ENCODE measurements around the gene GID4. TPM values are rescaled to one million over a fixed set of nuclear protein-coding genes. Genes with fewer than 3 reads are reported as not detected.
A peak's percentile ranks its signal among the peaks of the same experiment; 100 is the strongest.

GID4 gene
- total and polyA plus RNA-seq, 9 of the 15 experiments (the other 6 are each of a cell fraction or from before 2014, with no cell fraction given), result 1.2 to 6.4 (median 3.7) TPM

GRCh38 chr17:18025241-18025944 lies 13.8 kb upstream of the GID4 start:
- intact Hi-C loops (cut with micrococcal nuclease) (no loop called here), in situ Hi-C loops (cut with MboI) (loop anchor here (5.0 kb wide), 1 partner anchor 143 kb away; no protein-coding TSS in a partner anchor)
- no peak for TF ChIP-seq ZNF311 (CRISPR knock-in tag; IDR thresholded peaks at IDR 0.05)
- TF ChIP-seq FOSL1 (tag; conservative IDR thresholded peaks at IDR 0.05), result peak; percentile 31; the same call in 1 of the 2 replicates
- no peak for TF ChIP-seq ZBTB2 (IDR thresholded peaks at IDR 0.05)
- TF ChIP-seq ZNF696 (CRISPR knock-in tag; conservative IDR thresholded peaks at IDR 0.05), result no peak
- no peak for TF ChIP-seq ZNF232 (CRISPR knock-in tag; IDR thresholded peaks at IDR 0.05)
- TF ChIP-seq SIRT6 (IDR thresholded peaks at IDR 0.05; ENCODE audit: low read depth, low read length), result no peak
- no peak for TF ChIP-seq SIN3A (IDR thresholded peaks at IDR 0.05; ENCODE audit: borderline replicate concordance in 2 of 2, control insufficient read depth in 1 of 2, low read depth in 2 of 2, low read length in 2 of 2)
- peak; percentile 30; the same call in 1 of the 2 replicates for TF ChIP-seq ZNF316 (IDR thresholded peaks at IDR 0.05)
- TF ChIP-seq PML (IDR thresholded peaks at IDR 0.05; ENCODE audit: low read length), result no peak
- no peak for TF ChIP-seq GTF2E2 (tag; IDR thresholded peaks at IDR 0.05)
- no peak for TF ChIP-seq DNMT1 (IDR thresholded peaks at IDR 0.05)
- peak; percentile 44; the same call in 1 of the 2 replicates for TF ChIP-seq C11orf30 (IDR thresholded peaks at IDR 0.05; ENCODE audit: low read depth)
- no peak for TF ChIP-seq MECOM (CRISPR knock-in tag; IDR thresholded peaks at IDR 0.05)
- TF ChIP-seq CREB1 (IDR thresholded peaks at IDR 0.05), result no peak
- TF ChIP-seq CREB1 (CRISPR knock-in tag; IDR thresholded peaks at IDR 0.05), result no peak
- TF ChIP-seq EGR1 (conservative IDR thresholded peaks at IDR 0.05), result peak; percentile 47; the same call in 1 of the 2 replicates
- TF ChIP-seq NFE2 (IDR thresholded peaks at IDR 0.05; ENCODE audit: low read depth), result peak; percentile 47
- TF ChIP-seq NCOA2 (IDR thresholded peaks at IDR 0.05; ENCODE audit: partially characterized antibody in 2 of 2), result no peak
- TF ChIP-seq MAFK (IDR thresholded peaks at IDR 0.05; ENCODE audit: low read length), result peak; percentile 43; the same call in 1 of the 2 replicates
- peak; percentile 36; the same call in 1 of the 2 replicates for TF ChIP-seq MAFG (tag; conservative IDR thresholded peaks at IDR 0.05)
- TF ChIP-seq MNT (conservative IDR thresholded peaks at IDR 0.05), result 0 out of 4 replicates have a peak, but pooled peaks of 1 of the 2 experiments have one; percentile 18
- Histone ChIP-seq H3K9me1 (ENCODE audit: control insufficient read depth, insufficient read depth, low read length) (peaks cover 3% of the 10 kb centered on the region), H3K4me2 (ENCODE audit: insufficient read depth, low read length) (no peak overlapping the region), H3K4me1 (replicated peaks in 1 of 2; ENCODE audit: control insufficient read depth in 2 of 2, insufficient read depth in 2 of 2, low read length in 2 of 2) (peaks cover 0 to 12% of the 10 kb centered on the region in 2 experiments; a peak in 3 of 5 replicates), H3K9me3 (replicated peaks; ENCODE audit: control insufficient read depth, insufficient read depth, low read depth, low read length) (no peaks in the 10 kb centered on the region), H4K20me1 (replicated peaks; ENCODE audit: control insufficient read depth, insufficient read depth, low read length) (no peaks in the 10 kb centered on the region; the same call in 1 of the 2 replicates), H2AFZ (ENCODE audit: low read depth, low read length) (no peak overlapping the region), H3K4me3 (no peak overlapping the region), H3K9ac (ENCODE audit: insufficient read depth in 1 of 2, low read depth in 2 of 2, low read length in 2 of 2) (no peak overlapping the region), H3K27me3 (ENCODE audit: control insufficient read depth in 2 of 2, insufficient read depth in 2 of 2, low read length in 2 of 2) (no peaks in the 10 kb centered on the region), H3K79me2 (ENCODE audit: control insufficient read depth, insufficient read depth, low read length) (no peaks in the 10 kb centered on the region), H3K36me3 (ENCODE audit: control insufficient read depth, insufficient read depth, low read length) (peaks cover 22% of the 10 kb centered on the region; the same call in 2 of the 3 replicates), H3K27ac (ENCODE audit: extremely low read depth, low read depth, low read length) (no peak overlapping the region; the same call in 2 of the 3 replicates)
- ChIA-PET POLR2A (interaction anchor here (0.8 to 1.2 kb wide), 3 partner anchors 10 to 187 kb away, joined by 3 to 5 read pairs (median 4); no protein-coding TSS in a partner anchor), CTCF (ENCODE audit: low intra/inter-chr PET ratio) (interaction anchor here (0.5 kb wide), 1 partner anchor 135 kb away, joined by 3 read pairs; no protein-coding TSS in a partner anchor)
- WGBS (ENCODE audit: insufficient coverage, low coverage, missing lambda C conversion rate), result 6% methylated on average over 2 of the region's 5 CpGs
- BruUV-seq (replicated peaks), result no TSS peak
- ATAC-seq (peak; percentile 65), DNase-seq (ENCODE audit: extremely low read depth in 1 of 4, low spot score in 3 of 4) (peak in 1 of 4 experiments; percentile 40), FAIRE-seq (peak; percentile 26)
